Cardiac fibroblast (primary cell): ENCODE measurements around the gene EEFSEC.

ENCODE experiments used
- DNase-seq, 2 donors: peaks; one replicate each; pipeline versions ENCODE4 v3.0.0 to v3.0.0-alpha.2; 2010; ENCODE audit warnings: low read depth in 2 of 2
- H3K4me3 ChIP-seq, 2 donors: replicated peaks in 1 of 2; 1 replicate in 1 of 2; 2 replicates in 1 of 2; pipeline ENCODE4 v1.5.1; 2011; ENCODE audit warnings: low read depth in 2 of 2, low read length in 2 of 2, mild to moderate bottlenecking in 2 of 2, moderate library complexity in 1 of 2
- TF ChIP-seq, protein P1 (sequence below): IDR thresholded peaks from one replicate; pipeline ENCODE4 v1.5.1; 2011; ENCODE audit warnings: low read depth, mild to moderate bottlenecking, low read length, inconsistent platforms

EEFSEC gene

GRCh38 chr3:128420289-128420688 is 267.0 kb downstream of the EEFSEC start:
- TF ChIP-seq, protein P1, sequence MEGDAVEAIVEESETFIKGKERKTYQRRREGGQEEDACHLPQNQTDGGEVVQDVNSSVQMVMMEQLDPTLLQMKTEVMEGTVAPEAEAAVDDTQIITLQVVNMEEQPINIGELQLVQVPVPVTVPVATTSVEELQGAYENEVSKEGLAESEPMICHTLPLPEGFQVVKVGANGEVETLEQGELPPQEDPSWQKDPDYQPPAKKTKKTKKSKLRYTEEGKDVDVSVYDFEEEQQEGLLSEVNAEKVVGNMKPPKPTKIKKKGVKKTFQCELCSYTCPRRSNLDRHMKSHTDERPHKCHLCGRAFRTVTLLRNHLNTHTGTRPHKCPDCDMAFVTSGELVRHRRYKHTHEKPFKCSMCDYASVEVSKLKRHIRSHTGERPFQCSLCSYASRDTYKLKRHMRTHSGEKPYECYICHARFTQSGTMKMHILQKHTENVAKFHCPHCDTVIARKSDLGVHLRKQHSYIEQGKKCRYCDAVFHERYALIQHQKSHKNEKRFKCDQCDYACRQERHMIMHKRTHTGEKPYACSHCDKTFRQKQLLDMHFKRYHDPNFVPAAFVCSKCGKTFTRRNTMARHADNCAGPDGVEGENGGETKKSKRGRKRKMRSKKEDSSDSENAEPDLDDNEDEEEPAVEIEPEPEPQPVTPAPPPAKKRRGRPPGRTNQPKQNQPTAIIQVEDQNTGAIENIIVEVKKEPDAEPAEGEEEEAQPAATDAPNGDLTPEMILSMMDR = no peak
- H3K4me3 ChIP-seq = no peak overlapping the region
- no peak for DNase-seq

GRCh38 chr3:128420720-128421438 is 267.6 kb downstream of the EEFSEC start:
- TF ChIP-seq, protein P1 = no peak
- no peak overlapping the region for H3K4me3 ChIP-seq
- no peak for DNase-seq

DNA sequence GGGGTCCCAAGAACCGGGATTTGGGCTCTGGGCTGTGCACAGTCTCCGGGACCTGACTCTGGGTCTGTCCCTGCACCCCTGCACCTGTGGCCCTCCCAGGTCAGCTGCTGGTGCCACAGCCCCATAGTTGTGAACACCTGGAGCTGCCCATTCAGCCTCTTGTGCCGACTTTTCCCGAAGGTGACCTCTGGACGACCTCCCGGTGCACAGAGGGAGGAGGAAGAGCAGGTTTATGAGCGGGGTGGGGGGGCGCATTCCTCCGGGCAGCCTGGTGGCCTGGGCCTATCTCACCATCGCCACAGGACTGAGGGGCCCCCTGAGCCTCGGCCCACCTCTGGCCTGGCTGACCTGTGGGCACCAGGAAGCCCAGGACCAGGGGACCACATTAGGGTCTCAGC is 268.2 kb downstream of the EEFSEC start:
- TF ChIP-seq, protein P1 = no peak
- H3K4me3 ChIP-seq = no peak overlapping the region
- no peak for DNase-seq

DNA sequence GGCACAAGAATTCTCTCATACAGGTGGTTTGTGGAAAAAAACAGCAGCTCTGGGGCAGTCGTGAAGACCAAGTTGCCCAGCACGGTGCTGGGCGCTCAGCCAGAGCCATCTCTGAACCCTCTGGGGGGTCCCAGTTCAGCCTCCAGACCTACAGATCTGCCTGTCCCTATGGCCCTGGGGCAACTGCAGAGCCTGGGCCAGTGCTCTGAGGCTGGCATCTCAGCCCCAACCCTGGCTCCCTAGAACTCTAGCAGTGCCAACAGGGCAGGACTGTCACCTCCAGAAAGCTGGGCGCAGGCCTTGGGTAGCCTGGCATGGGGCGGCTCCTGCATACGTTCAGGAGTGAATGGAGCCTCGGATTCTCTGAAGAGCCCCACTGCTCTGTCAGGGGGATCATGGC is 268.7 kb downstream of the EEFSEC start:
- TF ChIP-seq, protein P1 = no peak
- DNase-seq = no peak
- no peak overlapping the region for H3K4me3 ChIP-seq

- no peak for DNase-seq
- TF ChIP-seq, protein P1 = no peak
- H3K4me3 ChIP-seq = no peak overlapping the region
Observed at GRCh38 chr3:128422762-128423524, 269.7 kb downstream of the EEFSEC start.

- TF ChIP-seq, protein P1 = no peak
- H3K4me3 ChIP-seq = no peak overlapping the region
- no peak for DNase-seq
Observed at GRCh38 chr3:128423525-128424147, 270.4 kb downstream of the EEFSEC start.
